Activated CD8-positive, alpha-beta memory T cell treated with anti-CD3 and anti-CD28 coated beads for 4 hours (primary cell): Measurements from ENCODE around the gene DACT2.
"Not testable (repeated sequence)": the region's sequence is repeated elsewhere in the genome, so short reads cannot be mapped to it uniquely, and the experiment has no call there.

Experiments used
- DNase-seq, 2 donors: peaks; one replicate each; pipeline ENCODE4 v3.0.0-alpha.2; 2020; ENCODE audit warnings: low read depth in 2 of 2

The DACT2 gene

DNA sequence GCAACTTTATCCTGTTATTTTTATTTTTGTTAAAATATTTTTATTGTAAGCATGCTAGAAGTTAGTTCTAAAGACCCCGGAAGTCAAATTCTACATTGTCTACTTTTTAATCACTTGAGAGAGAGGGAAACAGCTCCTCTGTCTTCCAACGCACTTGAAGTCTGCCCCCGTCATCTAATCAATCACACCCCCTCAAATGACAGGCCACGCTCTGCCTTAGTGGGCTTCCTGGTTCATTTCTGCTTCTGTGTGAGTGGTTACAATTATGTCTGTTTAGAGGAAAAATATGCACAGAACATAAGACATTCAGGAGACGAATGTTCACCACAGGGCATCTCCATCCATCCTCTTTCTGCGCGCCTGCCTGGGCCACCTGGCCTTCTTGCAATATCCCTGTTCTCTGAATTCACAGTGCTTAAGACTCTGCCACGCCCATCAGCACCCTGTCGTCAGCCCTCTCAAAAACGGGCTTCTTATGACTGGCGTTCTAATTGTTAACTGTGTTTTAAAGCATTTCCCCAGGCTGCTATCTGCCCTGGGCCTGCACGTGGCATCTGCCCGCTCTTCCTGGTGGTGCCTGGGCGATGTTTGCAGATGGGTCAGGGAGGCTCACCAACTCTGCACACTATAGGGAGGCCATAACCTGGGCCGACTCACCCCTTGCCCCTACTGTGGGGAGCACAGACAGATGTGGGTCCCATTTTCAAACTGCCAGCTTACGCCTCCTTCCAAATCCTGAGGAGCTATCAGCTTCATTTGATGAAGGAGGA is 15.4 kb downstream of the DACT2 start:
- DNase-seq = no peak

DNA sequence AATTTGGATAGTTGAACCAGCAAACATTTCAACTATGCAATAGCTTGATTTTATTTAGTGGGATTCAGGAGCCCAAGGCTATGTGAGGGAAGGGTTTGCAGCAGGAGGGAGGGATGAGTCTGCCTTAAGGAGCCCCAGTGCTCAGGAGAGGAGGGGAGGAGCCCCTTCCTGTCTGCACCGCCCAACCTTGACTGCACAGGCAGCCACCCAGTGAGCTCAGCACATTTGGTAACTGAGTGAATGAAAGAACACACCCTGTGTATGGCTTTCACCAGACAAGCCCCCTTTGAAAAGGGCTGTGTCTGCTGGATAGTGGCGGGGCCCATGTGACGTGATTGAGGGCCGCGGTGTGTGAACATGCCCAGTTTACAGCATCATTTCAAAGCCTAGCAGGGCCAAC is 17.0 kb downstream of the DACT2 start:
- DNase-seq = no peak

DNA sequence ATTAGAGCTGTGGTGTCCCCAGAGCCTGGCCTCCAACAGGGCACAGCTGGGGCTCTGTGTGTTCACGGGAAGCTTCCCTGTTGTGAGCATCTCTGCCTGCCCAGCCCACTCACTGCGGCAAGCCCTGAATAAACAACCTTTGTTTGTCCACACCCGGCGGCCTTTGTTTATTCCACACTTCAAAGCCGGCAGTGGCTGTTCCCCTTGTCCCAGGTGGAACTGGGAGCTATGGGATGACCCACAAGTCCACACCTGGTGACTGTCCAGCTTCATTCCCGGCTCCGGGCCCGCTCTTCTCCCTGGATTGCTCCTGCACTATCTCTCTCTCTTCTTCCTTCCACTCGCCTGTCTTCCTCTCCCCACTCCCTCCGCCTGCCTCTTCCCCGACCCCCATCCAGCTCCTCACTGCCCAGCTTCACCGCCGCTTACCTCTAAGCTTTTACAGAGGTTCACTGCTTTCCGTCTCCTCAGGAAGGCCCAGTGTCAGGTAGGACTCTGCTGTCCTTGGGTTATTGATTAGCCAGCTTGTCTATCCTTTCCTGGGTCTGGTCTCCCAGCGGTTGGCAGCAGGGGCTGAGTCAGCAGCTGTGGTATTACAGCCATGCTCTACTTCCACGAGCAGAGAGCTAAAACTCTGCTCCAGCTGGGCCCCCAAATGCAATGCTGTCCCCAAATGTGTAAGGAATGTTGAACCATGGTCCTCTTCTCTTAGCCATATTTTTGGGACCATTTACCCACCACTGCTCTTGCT is 17.8 kb downstream of the DACT2 start:
- no peak for DNase-seq

DNA sequence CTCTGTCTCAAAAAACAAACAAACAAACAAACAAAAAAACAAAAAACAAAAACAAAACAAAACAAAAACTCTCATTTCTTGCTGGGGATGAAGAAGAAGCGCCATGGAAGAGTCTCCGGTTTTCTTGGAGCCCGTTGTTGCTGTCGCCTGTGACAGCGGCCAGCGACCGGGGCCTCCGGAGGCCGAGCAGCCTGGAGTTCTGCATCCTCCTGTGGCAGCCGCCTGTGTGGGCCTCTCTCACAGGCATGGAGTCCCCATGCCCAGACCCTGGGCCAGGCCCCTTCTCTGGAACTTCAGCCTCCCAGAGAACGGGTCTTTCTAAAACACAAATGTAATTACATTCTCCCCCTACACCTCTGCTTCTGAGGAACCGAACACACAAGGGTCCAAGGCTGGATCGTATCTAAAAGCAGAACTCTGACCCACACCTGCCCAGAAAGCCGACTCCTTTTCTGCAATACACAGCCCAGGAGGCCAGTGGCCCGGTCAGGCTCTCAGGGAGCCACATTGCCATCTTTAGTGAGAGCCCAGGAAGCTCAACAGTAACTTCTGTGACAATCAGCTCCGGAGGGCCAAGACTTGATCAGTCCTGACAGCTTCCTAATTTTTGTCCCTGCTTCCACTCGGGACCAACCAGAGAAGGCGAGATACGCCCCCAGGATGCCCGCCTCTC is 18.5 kb downstream of the DACT2 start:
- DNase-seq = no peak

DNA sequence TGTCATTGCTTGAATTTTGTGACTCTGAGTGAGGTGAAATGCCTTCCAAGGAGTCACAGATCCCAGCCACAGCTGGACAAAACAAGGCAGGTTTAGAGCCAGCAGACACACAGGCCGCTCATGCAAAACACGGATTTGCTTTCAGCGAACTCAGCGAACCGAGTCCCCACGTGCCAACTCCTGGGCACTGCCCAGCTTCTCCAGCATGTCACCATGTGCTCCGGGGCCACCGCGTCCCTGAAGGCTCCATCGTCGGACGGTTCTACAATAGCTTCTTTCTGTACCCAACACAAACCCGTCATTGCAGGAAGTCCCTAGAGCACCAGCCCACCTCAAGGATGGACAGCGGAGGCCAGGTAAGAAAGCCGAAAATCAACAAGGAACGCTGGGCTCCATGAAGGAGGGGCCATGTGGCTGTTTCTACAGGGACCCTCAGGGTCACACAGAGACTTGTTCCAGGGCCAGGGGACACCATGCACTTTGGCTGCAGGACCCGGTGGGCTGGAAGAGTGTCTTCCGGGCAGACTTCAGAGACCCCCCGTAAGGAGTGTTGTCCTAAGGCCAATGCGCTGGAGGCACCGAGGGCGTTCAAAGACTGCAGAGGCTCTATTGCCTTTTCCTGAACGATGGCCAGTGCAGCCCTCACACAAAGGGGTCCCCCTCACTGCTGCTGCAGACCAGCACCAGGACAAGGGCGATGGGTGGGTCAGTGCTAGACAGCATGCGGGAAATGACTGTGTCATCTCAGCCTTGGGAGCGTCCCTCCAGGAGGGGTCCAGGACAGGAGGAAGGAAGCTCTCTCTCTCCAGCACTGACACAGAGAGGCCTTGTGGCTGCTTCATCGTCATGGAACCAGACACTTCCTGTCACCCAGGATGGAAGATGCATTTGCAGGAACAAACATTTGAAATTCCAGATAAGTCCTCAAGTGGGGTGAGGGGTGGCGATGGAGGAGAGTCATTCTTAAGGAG is 19.8 kb downstream of the DACT2 start:
- DNase-seq = no peak

DNA sequence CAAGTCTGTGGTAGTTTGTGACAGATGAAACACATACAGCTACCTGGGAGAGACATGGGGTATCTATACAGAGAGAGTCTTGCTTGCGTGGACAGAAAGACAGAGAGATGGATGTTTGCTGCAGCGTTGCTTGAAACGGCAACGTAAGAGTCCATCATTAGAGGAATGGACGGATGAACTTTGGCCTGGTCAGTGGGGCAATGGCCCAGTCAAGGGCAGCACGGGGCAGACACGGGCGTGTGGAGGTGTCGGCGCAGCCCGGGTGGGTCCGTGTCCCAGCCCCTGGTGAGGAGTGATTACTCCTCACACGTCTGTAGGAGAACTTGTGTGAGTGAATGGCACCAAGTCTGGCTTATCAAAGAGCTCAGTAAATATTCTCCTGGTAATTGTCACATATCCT is 21.9 kb downstream of the DACT2 start:
- no peak for DNase-seq

DNA sequence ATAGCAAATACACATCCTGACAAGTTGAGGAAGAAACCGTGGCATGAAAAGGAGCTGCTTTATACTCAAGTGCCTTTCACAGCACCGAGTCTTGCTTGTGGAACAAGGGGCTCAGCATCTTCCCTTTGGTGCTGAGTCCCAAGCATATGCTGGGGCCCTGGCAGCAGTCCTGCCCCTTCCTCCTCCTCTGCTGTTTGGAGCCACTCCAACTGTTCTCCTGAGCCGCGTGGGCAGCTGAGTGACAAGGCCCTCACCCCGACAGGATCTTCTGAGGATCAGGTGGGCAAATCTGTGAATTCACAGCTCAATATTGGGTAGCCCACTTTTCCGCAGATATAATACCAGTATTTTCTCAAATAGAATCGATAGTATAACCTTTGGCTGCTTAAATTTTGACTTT is 24.7 kb downstream of the DACT2 start:
- no peak for DNase-seq

DNA sequence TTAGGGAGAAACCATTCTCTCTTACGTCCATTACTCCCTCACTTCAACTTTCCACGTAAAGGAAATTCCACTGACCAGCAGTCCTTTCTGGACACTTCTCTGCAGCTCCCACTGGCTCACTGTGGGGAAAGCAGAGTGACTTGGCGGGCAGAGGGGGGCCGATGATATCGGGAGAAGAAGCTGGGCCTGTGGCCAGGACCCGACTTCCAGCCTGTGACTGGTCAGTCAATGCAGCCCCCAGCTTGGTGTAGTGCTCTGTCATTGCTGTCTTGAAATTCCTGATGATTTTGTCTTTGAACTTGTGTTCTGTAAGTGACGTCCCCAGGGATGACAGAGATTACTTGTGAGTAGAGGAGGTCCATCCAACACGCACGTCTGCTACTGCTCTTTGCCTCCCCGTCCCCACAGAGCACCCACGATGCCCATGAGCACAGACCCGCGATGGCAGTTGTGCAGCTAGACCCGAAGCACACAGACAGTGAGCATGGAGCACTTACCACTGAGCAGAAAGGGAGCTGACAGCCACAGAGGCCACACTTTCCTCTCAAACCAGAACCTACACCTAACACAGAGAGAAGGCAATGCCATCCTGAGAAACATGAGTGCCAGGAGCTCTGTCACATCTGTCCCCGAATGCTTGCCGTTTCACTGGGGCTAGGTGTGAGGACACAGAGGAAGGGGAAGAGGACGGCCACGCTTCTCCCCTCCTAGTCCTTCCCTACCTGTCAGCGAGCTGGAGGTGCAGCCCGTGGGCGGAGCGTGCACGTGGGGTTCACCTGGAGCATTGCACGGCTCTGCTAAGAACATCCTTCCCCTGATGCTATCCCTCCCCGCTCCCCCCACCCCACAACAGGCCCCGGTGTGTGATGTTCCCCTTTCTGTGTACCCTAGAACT is 25.7 kb downstream of the DACT2 start:
- no peak for DNase-seq

DNA sequence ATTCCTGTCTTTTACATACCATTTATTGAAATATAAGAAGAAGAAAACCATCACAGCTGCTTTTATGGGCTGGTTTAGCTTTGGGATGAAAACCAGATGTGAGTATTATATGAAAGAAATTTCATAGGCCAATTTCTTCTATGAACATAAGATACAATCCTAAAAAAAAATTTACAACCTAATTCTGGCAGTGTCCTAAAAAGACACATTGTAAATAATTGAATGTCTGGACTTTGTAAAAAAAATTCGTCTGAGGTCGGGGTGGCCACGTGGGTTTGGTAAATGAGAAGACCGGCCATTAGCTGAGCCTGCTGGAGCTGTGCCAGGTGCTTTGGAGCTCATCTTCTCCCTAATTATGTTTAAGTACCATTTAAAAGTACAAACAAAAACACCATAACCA is 26.8 kb downstream of the DACT2 start:
- no peak for DNase-seq

DNA sequence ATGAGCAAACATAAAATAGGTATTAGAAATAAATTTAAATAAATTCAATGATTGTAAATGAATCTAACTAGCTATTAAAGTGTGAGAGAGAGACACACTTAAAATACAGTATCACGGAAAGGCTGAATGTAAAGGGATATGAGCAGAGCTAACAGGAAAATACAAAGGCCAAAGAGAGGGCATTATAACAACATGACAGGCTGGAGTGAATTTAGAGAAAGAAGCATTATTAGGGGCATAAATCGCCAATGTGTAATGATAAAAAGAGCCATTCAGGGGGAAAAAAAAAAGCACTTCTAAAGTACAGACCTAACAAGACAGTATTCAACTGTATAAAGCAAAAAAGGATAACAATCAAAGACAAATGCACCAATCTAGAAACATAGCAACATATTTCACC is 28.1 kb downstream of the DACT2 start:
- no peak for DNase-seq

DNA sequence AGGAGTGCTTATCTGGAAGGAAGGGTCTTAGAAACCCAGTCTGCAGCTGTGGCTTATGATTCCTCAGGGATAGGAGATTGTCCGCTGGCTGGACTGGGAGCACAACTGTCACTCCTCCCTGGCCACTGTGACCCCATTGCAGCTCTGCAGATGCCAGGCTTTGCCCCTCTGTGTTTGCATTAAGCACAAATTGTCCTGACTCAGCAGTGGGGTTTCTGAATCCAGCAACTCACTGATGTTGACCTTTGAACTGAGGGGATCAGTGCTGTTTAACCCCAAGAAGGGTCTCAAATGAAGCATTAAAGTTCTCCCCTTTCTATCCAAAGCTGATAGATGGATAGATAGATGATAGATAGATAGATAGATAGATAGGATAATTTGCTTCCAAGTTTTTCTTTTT is 29.5 kb downstream of the DACT2 start:
- DNase-seq = no peak

DNA sequence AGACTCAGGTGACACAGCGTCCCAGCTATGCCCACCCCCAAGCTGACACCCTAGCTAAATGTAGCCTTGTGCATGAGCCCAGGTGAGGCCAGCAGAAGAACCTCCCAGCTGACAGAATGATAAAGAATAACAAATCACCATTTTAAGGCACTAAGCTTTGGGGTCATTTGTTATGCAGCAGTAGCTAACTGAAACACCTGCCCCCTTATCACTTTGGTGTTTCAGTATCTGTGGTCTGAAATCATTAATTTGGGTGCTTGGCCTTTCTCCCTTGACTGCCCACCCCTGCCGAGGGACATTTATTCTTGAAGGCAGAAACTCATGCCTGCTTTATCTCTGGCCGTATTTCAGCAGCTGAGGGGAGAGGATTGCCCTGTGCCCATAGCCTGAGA is 30.0 kb downstream of the DACT2 start:
- no peak for DNase-seq

DNA sequence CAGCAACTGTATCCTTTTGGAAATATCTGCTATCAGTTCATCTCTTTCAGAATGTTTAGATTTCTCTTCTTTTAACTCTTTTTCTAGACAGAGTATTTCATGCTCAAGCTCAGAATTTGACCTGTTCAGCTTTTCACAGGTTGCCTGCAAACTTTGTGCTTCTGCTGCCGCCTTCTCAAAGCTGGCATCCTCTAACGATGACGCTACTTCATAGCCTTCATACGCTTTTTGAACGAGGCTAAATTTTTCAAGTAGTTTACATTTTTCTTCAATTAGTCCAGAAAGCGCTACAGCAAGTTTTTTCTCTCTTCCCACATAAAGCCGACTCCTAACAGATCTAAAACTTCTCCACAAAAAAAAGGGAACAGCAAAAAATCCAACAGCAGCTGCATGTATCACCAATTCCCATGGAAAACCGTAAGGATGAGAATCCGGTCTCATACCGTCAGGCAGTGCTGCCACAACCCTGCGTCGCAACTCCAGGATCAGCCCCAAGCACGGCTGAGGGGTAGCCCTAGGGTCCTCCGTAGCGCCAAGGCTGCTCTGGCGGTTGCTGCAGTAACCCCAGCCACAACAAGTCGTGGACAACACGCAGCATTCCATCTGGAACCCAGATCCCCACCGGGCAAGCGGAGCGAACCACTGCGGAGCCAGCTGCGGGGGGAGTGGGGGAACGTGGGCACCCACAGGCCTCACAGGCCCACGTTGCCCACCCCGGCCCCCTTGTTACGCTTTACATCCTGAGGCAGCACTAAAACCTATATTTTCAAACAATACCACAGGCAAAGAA is 30.6 kb downstream of the DACT2 start:
- no peak for DNase-seq

DNA sequence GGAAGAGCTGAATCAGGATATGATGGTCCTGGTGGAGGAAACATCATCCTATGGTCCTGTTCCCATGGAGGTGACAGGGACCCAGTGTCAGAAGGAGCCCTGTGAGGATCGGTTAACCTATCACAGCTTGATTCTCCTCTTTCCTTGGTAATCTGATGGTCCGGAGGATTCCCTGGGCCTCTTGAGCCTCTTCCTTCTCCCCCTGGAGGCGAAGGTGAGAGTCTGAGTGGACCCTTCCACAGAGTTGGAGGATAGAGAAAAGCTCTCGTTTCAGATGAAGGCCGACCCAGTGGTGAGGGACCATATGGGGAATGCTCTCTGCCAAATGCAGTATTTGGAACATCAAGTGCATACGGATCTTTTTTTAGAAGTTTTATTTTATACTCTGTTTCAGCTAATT is 32.1 kb downstream of the DACT2 start:
- DNase-seq = not testable (repeated sequence)

DNA sequence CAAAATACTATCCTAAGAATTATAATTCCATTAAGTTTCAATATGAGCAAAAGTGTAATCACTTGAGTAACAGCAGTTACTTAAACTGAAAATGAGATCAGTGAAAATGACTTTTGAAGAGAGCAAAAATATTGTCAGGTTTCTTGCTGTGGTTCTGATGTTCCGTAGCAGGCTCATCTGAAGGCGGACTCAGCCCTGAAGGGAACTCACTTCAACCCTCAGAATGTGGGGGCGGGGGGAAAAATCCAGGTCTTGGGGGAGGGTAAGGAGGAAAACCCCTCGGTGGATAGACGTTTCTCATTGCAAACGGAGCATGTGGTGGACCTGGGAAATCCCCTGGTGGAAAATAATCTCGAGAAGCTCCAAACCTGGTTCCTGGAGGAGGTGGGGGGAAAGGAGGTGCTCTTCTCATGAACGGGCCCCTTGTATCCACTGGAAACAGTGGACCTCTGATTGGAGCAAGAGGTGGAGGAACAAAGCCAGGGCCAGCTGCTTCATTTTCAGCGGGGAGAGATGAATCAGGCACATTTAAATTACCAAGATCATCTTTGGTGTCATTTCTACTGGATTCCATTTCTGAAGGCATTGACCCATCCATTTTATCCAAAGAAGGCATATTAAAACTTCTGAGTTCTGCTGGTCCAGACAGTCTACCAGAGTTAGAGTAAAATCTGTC is 32.7 kb downstream of the DACT2 start:
- not testable (repeated sequence) for DNase-seq

DNA sequence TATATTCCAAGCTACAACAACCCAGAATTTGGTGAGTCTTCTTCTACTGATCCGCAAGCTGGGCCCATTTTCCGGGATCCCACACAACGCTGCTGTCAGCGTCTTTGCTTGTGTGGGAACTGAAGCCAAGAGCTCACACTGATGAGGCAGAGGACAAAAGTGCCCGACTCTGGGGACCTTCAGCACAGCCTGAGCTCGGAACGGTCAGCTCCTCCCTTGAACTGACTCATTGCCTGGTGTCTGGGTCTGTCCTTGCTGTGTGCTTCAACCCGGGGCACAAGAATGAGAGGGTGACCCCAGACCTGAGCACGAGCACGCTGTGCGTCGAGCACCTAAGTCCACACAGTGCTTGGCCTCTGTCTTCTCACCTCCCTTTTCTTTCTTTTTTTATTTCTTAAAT is 33.5 kb downstream of the DACT2 start:
- DNase-seq = no peak

DNA sequence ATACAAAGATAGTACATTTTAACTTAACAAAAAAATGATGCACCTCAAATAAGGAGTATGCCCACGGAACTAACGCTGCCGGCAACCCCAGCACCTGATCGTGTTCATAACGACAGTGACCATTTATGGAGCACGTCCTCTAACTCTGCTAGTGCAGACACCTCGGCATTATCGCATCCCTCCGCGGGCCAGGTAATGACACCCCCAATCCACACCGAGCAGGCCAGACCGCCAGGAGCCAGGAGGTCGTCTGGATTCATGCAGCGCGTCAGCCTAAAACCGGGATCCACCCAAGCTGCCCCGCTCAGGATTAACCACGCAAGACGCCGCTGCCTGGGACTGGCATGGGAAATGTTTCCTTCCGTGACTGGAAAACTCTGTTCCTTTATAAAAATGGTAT is 34.1 kb downstream of the DACT2 start:
- no peak for DNase-seq

DNA sequence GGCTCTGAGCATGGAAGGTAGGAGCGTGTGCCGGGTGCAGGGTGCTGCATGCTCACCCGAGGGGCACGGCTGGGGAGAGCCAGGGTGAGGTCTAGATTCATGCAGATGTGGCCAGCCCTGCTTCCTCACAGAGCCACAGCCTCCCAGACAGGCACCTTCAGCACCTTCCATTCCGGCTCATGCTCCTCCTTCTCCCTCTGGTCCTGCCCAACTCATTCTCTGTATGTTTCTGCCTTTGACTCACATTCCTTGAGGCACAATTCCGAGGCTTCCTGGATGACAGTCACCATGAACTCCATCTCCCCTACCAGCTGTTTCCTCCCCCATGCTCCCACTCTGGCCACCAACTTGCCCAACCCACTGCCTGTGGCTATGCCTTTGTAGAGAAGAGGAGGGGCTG is 35.4 kb downstream of the DACT2 start:
- DNase-seq = no peak

DNA sequence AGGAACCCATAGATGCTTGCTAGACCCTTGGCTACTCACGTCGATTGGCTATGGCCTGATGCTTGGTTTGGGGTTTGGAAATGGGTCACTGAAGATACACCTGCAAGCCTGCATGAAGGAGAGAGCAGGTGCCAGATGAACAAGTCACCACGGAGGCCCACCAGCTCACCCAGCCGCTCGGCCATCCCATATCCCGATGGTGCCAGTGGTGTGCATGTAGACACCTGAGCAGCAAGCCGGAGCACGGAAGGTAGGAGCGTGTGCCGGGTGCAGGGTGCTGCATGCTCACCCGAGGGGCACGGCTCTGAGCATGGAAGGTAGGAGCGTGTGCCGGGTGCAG is 35.9 kb downstream of the DACT2 start:
- no peak for DNase-seq
